Muscle of back (tissue), 13 donors: ENCODE results near the gene PRPF39. TPM values are rescaled to one million over a fixed set of nuclear protein-coding genes. Genes with fewer than 3 reads are reported as not detected.
A peak's percentile ranks its signal among the peaks of the same experiment; 100 is the strongest.

ENCODE experiments used
- DNase-seq, 3 donors: peaks; one replicate each; pipeline versions ENCODE4 v3.0.0 to v3.0.0-alpha.2; 2013
- long read RNA-seq, 9 donors: transcript quantifications; one replicate each; lab custom pipeline, GENCODE V29; 2026
- polyA plus RNA-seq, 10 donors: library from polyadenylated mRNA; unstranded; fragments of 120-200 nt; gene quantifications; one replicate each; pipeline ENCODE4 v1.2.1, GENCODE V29; 2013; ENCODE audit not compliant: insufficient read length in 10 of 10

PRPF39 gene, protein sequence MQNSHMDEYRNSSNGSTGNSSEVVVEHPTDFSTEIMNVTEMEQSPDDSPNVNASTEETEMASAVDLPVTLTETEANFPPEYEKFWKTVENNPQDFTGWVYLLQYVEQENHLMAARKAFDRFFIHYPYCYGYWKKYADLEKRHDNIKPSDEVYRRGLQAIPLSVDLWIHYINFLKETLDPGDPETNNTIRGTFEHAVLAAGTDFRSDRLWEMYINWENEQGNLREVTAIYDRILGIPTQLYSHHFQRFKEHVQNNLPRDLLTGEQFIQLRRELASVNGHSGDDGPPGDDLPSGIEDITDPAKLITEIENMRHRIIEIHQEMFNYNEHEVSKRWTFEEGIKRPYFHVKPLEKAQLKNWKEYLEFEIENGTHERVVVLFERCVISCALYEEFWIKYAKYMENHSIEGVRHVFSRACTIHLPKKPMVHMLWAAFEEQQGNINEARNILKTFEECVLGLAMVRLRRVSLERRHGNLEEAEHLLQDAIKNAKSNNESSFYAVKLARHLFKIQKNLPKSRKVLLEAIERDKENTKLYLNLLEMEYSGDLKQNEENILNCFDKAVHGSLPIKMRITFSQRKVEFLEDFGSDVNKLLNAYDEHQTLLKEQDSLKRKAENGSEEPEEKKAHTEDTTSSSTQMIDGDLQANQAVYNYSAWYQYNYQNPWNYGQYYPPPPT
- 10 to 100 TPM; 35.7 to 70.2 (median 49.1) TPM for polyA plus RNA-seq
- long read RNA-seq, donor 1, partial matches to known transcripts, result 27 of 32 reads
- long read RNA-seq, donor 1, other reads (novel, unspliced or antisense), result 0 of 32 reads
- long read RNA-seq, donor 2, partial matches to known transcripts, result 217 of 328 reads
- long read RNA-seq, donor 2, other reads (novel, unspliced or antisense), result 107 of 328 reads
- long read RNA-seq, donor 3, result 0 reads
- long read RNA-seq, donor 4, result 0 reads
- long read RNA-seq, donor 5, partial matches to known transcripts, result 0 of 3 reads
- long read RNA-seq, donor 5, other reads (novel, unspliced or antisense), result 0 of 3 reads
- long read RNA-seq, donor 6, partial matches to known transcripts, result 5 of 7 reads
- long read RNA-seq, donor 6, other reads (novel, unspliced or antisense), result 0 of 7 reads
- long read RNA-seq, donor 7, partial matches to known transcripts, result 167 of 302 reads
- long read RNA-seq, donor 7, other reads (novel, unspliced or antisense), result 134 of 302 reads
- long read RNA-seq, donor 8, partial matches to known transcripts, result 168 of 240 reads
- long read RNA-seq, donor 8, other reads (novel, unspliced or antisense), result 72 of 240 reads
- long read RNA-seq, donor 9, result 0 reads

DNA sequence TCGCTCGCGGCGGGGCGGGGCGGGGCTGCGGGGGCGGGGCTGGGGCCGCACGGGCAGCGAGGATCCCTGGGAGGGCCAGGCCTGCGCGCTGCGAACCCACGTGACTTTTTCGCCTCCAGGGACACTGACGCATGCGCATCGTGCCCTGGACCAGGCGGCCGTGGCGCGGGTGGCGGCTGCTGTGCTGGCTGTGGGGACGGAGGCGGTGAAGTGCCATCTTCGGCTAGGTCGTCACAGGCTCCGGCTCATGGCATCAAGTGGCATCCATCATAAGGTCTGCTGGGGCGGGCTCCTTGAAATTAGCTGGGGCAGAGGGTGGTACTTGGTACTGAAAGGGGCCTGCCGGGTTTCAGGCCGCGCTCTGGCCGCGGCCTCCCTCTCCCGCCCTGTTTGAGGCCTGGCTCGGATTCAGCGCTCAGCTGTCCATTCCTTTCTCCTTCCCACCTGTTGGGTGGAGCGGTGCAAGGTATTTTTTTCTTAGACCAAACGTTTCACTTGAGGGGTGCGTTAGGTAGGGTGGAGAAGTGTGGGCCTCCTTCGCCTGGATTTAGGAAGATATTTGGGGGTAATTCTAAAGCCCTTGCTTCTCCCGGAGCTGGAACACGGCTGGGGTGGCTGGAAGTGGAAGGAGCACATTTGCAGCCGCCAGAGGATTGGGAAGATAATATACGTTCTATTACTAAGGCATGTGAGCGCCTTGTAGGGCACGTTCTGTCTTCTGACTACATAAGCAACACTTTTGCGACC, at the start of gene PRPF39:
Gene PRPF39 (plus strand): TSS at position 141 of the 747 bp plus-strand sequence. CDS start 11,124 bp downstream, outside the sequence.
- peak; percentile 94 to 98 (median 97) for DNase-seq

DNA sequence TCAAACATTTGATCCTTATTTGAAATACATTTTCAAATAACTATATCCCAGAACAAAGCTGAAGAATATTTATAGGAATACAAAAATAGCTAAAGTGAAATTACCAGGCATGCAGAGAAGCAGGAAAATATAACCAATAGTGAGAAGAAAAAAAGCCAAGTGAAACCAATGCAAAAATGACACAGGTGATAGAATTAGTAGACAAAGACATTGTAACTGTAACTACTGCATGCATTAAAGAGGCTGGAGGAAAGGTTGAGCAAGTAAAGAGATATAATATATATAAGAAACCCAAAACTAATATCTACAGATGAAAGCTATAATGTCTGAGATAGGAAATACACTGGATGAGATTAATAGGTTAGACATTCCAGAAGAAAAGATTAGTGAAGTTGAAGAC, 49.2 kb upstream of the PRPF39 start:
- no peak for DNase-seq

DNA sequence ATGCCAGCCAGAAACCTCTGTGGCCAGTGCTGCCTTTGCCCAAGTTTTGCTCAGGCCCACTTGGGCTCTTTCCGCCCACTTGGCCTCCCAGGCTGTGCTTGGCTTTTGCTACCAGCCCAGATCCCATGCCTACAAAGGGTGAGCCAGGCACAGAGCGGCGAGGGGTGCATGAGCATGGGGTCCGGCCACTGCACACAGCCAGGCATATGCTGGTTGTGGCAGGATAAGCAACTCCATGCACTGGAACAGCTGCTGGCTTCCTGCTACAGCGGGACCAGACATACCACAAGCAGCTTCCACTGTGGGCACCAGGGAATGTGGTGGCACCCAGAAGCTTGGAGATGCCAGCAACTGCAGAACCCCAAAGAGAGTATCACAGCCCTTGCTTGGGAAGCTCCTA, 45.7 kb upstream of the PRPF39 start:
- DNase-seq, result no peak

DNA sequence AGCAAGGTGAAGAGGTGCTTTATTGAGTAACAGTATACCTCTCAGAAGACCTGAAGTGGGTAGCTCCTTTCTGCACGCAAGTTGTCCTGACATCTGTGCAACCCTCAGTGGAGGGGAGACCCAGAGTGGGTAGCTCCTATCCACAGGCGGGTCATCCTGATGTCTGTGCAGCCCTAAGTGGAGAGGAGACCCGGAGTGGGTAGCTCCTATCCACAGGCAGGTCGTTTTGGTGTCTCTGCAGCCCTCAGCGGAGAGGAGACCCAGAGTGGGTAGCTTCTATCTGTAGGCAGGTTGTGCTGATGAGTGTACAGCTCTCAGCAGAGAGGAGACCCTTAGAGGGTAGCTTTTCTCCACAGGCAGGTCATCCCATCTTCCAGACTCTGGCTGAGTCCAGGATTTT, 45.1 kb upstream of the PRPF39 start:
- DNase-seq, result no peak

DNA sequence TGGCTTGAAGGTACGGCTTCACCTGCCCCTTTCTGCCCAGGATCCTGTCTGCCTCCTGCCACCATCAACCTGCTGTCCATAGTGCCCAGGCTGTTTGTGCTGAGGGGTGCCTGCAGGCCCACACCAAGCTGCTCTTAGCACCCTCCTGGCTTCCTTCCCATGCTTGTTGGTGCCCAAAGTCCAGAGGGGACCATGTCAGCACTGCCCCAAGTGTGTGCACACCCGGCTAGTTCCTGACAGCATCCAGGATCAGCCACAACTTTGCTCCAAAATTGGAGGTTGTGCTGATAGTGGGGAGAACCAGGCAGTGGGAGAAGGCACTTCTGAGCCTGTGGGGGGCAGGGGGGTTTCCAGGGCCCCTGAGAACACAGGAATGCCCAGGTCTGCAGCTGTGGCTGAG, 44.5 kb upstream of the PRPF39 start:
- DNase-seq, result no peak

DNA sequence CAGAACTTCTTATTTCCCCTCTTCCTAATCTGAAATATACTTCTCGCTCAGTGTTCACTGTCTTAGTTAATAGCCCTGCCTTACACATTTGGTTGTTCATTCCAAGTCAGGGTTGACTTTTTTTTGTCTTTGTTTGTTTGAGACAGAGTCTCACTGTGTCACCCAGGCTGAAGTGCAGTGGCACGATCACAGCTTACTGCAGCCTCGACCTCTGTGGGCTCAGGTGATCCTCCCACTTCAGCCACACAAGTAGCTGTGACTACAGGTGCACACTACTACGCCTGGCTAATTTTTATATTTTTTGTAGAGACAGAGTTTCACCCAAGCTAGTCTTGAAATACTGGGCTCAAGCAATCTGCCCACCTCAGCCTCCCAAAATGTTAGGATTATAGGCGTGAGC, 42.3 kb upstream of the PRPF39 start:
- no peak for DNase-seq

DNA sequence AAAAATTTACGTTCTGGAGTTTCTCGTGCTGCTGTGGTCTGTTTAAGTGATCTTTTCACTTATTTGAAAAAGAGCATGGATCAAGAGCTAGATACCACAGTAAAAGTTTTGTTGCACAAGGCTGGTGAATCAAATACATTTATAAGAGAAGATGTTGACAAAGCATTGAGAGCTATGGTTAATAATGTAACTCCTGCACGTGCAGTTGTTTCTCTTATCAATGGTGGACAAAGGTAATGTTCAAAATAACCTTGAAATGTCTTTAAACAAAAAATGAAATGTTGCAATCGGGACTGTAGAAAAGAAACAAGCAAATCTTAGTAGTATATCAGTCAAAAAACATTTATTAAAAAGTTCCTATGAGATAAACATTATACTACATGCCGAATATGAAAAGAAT, 39.3 kb upstream of the PRPF39 start:
- no peak for DNase-seq

DNA sequence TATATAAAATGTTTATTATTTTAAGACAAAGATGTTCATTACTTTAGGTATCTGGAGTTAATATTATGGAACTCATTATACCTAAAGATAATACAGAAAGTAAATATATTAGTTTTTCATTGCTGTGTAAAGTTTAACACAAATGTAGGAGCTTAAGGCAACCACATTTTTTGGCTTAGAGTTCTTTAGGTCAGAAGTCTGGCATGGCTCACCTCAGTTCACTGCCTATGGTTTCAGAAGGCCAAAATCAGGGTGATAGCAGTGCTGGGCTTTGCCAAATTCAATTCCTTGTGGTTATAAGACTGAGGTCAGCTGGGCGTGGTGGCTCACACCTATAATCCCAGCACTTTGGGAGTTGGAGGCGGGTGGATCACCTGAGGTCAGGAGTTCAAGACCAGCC, 35.5 kb upstream of the PRPF39 start:
- DNase-seq, result no peak

DNA sequence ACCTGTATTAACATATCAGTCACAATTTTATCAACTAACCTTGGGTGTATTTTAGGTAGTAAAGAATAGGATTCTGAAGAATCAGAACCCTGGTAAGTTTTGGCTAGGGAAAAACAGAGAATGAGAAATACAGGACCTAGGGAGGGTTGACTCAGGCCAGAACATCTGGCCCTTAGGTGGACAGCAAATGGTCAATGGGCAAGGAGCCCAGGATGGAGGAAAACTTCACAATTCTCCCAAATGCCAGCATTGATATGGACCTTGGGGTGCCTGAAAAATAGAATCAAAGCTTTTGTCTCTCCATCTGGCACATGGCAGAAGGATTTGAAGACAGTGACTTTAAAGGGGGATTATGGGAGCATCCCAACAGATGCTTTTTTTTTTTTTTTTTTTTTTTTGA, 32.7 kb upstream of the PRPF39 start:
- DNase-seq, result peak in 1 of 3 donors; percentile 2

DNA sequence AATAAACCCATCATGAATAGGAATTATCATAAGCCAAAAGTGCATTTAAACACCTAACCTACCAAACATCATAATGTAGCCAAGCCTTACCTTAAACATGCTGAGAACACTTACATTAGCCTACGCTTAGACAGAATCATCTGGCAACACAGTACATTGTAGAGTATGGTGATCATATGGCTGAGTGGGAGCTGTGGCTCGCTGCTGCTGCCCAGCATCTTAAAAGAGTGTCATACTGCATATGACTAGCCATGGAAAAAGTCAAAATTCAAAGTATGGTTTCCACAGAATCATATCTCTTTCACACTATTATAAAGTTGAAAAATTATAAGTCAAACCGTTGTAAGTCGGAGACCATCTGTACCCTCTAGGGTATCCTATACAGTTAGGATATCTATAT, 32.0 kb upstream of the PRPF39 start:
- no peak for DNase-seq

DNA sequence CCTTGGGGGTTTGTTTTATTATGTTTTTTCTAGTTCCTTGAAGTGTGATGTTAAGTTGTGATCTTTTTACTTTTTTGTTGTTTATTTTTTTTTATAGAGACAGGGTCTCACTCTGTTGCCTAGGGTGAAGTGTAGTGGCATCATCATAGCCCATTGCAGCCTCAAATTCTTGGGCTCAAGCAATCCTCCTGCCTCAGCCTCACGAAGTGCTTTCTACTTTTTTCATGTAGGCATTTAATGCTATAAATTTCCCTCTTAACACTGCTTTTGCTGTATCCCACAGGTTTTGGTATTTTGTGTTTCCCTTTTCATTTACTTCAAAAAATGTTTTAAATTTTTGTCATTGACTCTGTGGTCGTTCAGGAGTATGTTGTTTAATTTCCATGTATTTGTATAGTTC, 26.6 kb upstream of the PRPF39 start:
- DNase-seq, result no peak

DNA sequence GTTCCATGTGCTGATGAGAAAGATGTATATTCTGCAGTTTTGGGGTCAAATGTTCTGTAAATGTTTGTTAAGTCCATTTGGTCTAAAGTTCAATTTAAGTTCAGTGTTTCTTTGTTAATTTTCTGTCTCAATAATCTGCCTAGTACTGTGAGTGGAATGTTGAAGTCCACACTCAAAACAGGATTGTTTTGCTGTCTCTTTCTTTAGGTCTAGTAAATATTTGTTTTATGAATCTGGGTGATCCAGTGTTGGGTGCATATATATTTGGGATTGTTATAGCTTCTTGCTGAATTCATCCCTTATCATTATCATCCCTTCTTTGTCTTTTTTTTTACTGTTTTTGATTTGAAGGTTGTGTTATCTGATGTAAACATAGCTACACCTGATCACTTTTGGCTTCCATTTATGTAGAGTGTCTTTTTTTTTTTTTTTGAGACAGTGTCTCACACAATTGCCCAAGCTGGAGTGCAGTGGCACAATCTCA, 26.0 kb upstream of the PRPF39 start:
- DNase-seq, result no peak

DNA sequence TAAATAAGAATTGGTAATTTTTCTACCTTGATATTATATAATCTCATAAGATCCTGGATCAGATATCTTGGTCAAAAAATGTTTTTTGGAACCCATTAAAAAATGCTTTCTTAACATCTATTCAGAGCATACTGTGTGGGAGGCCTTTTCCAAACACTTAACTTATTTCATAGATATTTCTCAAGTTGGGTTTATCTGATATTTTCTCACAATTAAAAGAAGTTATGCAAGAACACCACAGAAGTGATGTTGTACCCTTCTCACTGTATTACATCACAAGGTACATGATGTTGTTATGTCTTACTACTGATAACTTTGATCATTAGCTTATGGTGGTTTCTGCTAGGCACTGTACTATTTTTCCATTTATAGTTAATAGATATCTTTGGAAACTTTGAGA, 23.4 kb upstream of the PRPF39 start:
- DNase-seq, result no peak

DNA sequence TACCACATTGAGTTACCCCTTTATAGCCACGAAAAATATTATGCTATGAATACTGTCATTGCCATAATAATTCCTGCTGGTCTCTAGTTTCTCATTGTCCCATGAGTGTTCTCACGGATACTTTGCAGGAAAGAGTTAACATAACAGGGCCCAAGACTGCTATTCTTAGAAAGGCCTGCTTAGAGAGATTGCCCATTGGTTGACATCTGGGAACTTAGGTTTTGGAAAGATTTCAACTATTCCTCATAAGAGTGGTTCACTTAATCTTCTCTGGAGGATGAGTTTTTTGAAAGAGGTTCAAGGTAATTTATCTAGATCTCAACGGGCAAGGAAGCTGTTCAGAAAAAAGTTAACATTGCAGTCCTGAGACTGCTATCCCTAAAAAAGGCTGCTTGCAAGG, 18.4 kb upstream of the PRPF39 start:
- DNase-seq, result peak in 2 of 3 donors; percentile 7 to 19

DNA sequence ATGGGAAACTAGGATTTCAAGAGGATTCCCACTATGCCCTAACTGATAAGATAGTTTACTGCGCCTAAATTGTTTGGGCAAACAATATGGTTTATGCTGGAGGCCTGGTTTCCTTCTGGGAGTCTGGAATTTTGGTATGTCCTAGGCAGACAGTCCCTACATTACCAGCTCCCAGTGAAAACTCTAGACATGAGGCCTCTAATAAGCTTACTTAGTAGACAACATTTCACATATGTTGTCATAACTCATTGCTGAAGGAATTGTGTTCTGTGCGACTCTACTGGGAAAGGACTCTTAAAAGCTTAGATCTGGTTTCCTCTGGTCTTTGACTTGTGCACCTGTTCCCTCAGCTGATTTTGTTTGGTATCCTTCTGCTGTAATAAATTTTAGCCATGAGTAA, 18.0 kb upstream of the PRPF39 start:
- DNase-seq, result peak; percentile 2 to 43 (median 6)

DNA sequence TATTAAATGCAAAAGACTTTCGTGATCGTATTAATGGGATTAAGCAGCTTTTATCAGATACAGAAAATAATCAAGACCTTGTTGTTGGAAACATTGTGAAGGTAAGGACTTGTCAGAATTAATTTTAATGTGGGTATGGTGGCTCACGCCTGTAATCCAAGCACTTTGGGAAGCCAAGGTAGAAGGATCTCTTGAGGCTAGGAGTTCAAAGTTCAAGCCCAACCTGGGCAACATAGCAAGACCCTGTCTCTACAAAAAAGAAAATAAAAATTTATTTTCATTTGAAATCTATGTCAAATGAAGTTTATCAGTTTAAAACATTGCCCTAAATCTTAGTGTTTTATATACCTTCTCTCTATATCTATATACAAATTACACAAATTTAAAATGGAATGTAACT, 17.2 kb upstream of the PRPF39 start:
- no peak for DNase-seq

DNA sequence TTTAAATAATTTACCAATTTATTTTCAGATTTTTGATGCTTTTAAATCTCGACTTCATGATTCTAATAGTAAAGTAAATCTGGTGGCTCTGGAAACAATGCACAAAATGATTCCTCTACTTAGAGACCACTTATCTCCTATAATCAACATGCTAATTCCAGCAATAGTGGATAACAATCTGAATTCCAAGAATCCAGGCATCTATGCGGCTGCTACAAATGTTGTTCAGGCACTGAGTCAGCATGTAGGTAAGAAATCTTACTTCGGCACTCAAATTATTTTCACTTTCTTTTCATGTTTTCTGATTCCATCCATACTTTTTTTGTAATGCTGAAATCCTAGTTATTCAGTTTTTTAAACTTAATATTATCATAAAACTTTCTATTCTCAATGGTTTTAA, 15.5 kb upstream of the PRPF39 start:
- DNase-seq, result no peak

DNA sequence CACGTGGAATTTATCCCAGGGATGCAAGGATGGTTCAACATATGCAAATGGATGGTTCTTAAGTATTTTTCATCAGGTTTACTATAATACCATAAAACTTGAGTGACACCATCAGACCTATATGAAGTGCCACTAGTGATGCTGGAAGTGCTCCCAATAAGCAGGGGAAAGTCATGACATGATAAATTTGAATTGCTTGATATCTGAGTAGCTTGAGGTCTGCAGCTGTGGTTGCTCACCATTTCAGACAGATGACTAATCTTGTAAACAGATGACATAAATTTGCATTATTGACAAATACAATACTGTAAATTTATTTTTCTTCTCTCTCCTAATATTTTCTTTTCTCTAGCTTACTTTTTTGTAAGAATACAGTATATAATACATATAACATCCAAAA, 13.7 kb upstream of the PRPF39 start:
- peak in 2 of 3 donors; percentile 4 to 12 for DNase-seq

DNA sequence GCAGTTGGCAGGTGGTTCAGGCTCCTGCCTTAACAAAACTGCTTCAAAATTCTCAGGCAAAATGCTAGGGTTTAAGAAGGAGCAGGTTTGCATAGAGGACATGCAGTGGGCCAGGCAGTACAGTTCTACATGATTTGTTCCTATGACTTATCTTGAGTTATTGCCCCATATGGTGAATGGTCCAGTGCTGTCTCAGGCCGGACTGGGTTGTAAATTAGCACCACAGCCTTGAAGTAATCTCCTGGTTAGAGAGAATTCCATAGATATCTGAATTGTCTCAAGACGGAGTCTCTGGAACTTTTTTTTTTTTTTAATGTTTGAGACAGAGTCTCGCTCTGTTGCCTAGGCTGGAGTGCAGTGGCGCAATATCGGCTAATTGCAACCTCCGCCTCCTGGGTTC, 11.8 kb upstream of the PRPF39 start:
- no peak for DNase-seq

DNA sequence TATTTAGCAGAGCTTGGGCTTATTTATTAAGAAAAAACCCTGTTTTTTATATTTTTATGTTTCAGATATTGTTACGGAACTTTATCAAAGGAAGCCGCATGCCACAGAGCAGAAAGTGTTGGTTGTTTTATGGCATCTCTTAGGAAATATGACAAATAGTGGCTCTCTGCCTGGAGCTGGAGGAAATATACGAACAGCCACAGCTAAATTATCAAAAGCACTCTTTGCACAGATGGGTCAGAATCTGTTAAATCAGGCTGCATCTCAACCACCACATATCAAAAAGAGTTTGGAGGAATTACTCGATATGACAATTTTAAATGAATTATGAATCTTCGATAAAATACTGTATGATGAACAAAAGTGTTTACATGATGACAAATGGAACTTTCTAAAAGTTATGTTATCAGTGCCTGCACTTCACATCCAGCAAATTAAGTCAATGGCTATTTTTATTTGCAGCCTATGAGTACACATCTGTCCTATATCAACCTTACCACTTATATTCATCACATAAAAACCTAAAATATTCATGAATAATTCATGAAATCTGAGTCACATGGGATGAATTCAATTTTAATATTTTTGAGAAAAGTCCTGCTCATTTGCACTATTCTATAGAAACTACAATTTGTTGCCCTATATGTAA, 10.6 kb upstream of the PRPF39 start:
- DNase-seq, result no peak

DNA sequence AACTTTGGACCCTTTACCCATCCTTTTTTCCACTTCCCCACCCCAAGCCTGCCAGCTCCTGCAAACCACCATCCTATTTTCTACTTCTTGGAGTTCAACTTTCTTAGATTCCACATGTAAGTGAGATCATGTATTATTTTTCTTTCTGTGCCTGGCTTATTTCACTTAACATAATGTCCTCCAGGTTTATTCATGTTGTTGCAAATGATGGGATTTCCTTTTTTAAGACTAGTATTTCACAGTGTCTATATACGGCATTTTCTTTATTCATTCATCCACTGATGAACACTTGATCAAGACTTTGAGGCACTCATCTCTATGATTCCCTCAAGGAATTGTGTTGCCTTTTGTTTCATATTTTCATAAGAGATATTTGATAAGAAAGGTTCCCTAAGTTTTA, 5.6 kb upstream of the PRPF39 start:
- DNase-seq, result no peak
